K562 (cell line): ENCODE data around the gene VPS13D. TPM values are rescaled to one million over a fixed set of nuclear protein-coding genes. Genes with fewer than 3 reads are reported as not detected.

Source experiments
- E2F4 ChIP-seq: sonication (generic); formaldehyde crosslinking; IDR thresholded peaks from 2 replicates; pipeline ENCODE4 v1.8.0; 2022; ENCODE audit warnings: mild to moderate bottlenecking, low read depth, missing genetic modification reagents
- FOXA1 ChIP-seq: fragments of 450-650 bp; IDR thresholded peaks from 2 replicates; pipeline ENCODE4 v1.6.1; 2016; ENCODE audit warnings: mild to moderate bottlenecking, borderline replicate concordance
- HDAC6 ChIP-seq: IDR thresholded peaks from 2 replicates; pipeline ENCODE4 v1.6.1; 2012; ENCODE audit warnings: low read depth, mild to moderate bottlenecking, control low read depth, inconsistent platforms, low read length, moderate library complexity
- MBD2 ChIP-seq: sonication (generic); IDR thresholded peaks from 2 replicates; pipeline ENCODE4 v1.6.1; 2016; ENCODE audit warnings: low read depth, borderline replicate concordance
- NFRKB ChIP-seq: fragments of 450-650 bp; IDR thresholded peaks from 2 replicates; pipeline ENCODE4 v1.6.1; 2016; ENCODE audit warnings: low read depth
- TCF3 ChIP-seq: sonication (generic); formaldehyde crosslinking; IDR thresholded peaks from 2 replicates; pipeline ENCODE4 v1.4.0; 2020; ENCODE audit warnings: mild to moderate bottlenecking, missing genetic modification reagents
- TRIM24 ChIP-seq, 2 experiments: fragments of 450-650 bp; IDR thresholded peaks; 2 replicates each; pipeline ENCODE4 v1.6.1; 2016
- USF2 ChIP-seq: sonication (generic); formaldehyde crosslinking; IDR thresholded peaks from 2 replicates; pipeline ENCODE4 v1.5.0; 2020; ENCODE audit warnings: missing genetic modification reagents
- YBX1 ChIP-seq: fragments of 450-650 bp; IDR thresholded peaks from 2 replicates; pipeline ENCODE4 v1.7.1; 2016; ENCODE audit warnings: mild to moderate bottlenecking
- ZKSCAN8 ChIP-seq: fragments of 200-800 bp; sonication (Bioruptor generic); IDR thresholded peaks from 2 replicates; pipeline ENCODE4 v1.6.1; 2016; ENCODE audit warnings: missing genetic modification characterization, missing compliant biosample characterization
- ZNF197 ChIP-seq: fragments of 200-800 bp; sonication (Bioruptor generic); IDR thresholded peaks from 2 replicates; pipeline ENCODE4 v1.6.1; 2016; ENCODE audit warnings: low read depth, missing genetic modification characterization, missing compliant biosample characterization
- ZNF324 ChIP-seq: fragments of 250-450 bp; sonication (Bioruptor Pico); IDR thresholded peaks from 2 replicates; pipeline ENCODE4 v1.4.0; 2020; ENCODE audit warnings: mild to moderate bottlenecking
- ZNF347 ChIP-seq: fragments of 450-650 bp; formaldehyde crosslinking; IDR thresholded peaks from 2 replicates; pipeline ENCODE4 v1.4.0; 2020; ENCODE audit warnings: low read depth, mild to moderate bottlenecking, moderate library complexity
- ZNF384 ChIP-seq: IDR thresholded peaks from 2 replicates; pipeline ENCODE4 v1.6.1; 2012; ENCODE audit warnings: low read depth, low read length, improper control_type of control experiment
- ZNF644 ChIP-seq: fragments of 200-800 bp; sonication (Bioruptor generic); IDR thresholded peaks from 2 replicates; pipeline ENCODE4 v1.6.1; 2016; ENCODE audit warnings: low read depth, missing genetic modification characterization, missing compliant biosample characterization
- ZNF717 ChIP-seq: fragments of 250-450 bp; sonication (Bioruptor Pico); IDR thresholded peaks from 2 replicates; pipeline ENCODE4 v1.5.0; 2021
- polyA plus RNA-seq, 8 experiments: library from polyadenylated mRNA; depleted of rRNA in 4 of 8; stranded (reverse) in 5 of 8; unstranded in 3 of 8; fragments of >200 nt; fragmentation: Nextera tagmentation in 2 of 8; fragmentation: Illumina TruSeq in 1 of 8; extraction: Ambion mirVana in 2 of 8; extraction: Trizol in 1 of 8; gene quantifications; 2 replicates each; pipeline versions ENCODE4 v1.2.1 to v1.2.3, GENCODE V29; 2011 to 2014; ENCODE audit warnings: inconsistent platforms in 1 of 8, missing spikeins in 1 of 8
- total RNA-seq, 7 experiments: library from RNA; depleted of rRNA in 6 of 7; stranded (reverse); fragments of >200 nt in 6 of 7; fragmentation: Illumina TruSeq in 2 of 7; extraction: Trizol in 2 of 7; gene quantifications; 2 replicates each; pipeline versions ENCODE4 v1.2.1 to v1.2.3, GENCODE V29; 2011 to 2021; ENCODE audit warnings: low replicate concordance in 1 of 7
- TF ChIP-seq, protein P1 (sequence below): IDR thresholded peaks from 2 replicates; pipeline ENCODE4 v1.6.1; 2011; ENCODE audit warnings: borderline replicate concordance, low read depth, mild to moderate bottlenecking, moderate library complexity, low read length; ENCODE audit not compliant: insufficient read depth, poor library complexity, severe bottlenecking
- TF ChIP-seq, protein P2 (sequence below): fragments of 250-450 bp; sonication (Bioruptor Pico); IDR thresholded peaks from 2 replicates; pipeline ENCODE4 v1.5.0; 2021
- TF ChIP-seq, protein P3 (sequence below): fragments of 450-650 bp; conservative IDR thresholded peaks from 2 replicates; pipeline ENCODE4 v1.6.1; 2016; ENCODE audit warnings: missing genetic modification characterization, low read depth, mild to moderate bottlenecking, missing compliant biosample characterization, moderate library complexity
- TF ChIP-seq, protein P4 (sequence below), 2 experiments: fragments of 450-650 bp; IDR thresholded peaks; 2 replicates each; pipeline ENCODE4 v1.6.1; 2016

Gene VPS13D
- total and polyA plus RNA-seq, 9 of the 15 experiments (the other 6 are each of a cell fraction or from before 2014, with no cell fraction given), result 6.1 to 51.5 (median 38.5) TPM

- no peak for TF ChIP-seq ZNF644 (tag)
- no peak for TF ChIP-seq ZNF384
- TF ChIP-seq TCF3 (CRISPR knock-in tag), result peak; percentile 47
- no peak for TF ChIP-seq FOXA1
- TF ChIP-seq, protein P1, sequence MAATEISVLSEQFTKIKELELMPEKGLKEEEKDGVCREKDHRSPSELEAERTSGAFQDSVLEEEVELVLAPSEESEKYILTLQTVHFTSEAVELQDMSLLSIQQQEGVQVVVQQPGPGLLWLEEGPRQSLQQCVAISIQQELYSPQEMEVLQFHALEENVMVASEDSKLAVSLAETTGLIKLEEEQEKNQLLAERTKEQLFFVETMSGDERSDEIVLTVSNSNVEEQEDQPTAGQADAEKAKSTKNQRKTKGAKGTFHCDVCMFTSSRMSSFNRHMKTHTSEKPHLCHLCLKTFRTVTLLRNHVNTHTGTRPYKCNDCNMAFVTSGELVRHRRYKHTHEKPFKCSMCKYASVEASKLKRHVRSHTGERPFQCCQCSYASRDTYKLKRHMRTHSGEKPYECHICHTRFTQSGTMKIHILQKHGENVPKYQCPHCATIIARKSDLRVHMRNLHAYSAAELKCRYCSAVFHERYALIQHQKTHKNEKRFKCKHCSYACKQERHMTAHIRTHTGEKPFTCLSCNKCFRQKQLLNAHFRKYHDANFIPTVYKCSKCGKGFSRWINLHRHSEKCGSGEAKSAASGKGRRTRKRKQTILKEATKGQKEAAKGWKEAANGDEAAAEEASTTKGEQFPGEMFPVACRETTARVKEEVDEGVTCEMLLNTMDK, result no peak
- TF ChIP-seq, protein P2, sequence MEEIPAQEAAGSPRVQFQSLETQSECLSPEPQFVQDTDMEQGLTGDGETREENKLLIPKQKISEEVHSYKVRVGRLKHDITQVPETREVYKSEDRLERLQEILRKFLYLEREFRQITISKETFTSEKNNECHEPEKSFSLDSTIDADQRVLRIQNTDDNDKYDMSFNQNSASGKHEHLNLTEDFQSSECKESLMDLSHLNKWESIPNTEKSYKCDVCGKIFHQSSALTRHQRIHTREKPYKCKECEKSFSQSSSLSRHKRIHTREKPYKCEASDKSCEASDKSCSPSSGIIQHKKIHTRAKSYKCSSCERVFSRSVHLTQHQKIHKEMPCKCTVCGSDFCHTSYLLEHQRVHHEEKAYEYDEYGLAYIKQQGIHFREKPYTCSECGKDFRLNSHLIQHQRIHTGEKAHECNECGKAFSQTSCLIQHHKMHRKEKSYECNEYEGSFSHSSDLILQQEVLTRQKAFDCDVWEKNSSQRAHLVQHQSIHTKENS (CRISPR knock-in tag), result no peak
- no peak for TF ChIP-seq E2F4
- no peak for TF ChIP-seq ZNF197
- no peak; the same call in 1 of the 2 replicates for TF ChIP-seq MBD2
- 0 out of 4 replicates have a peak, but pooled peaks of 1 of the 2 experiments have one; percentile 41 for TF ChIP-seq TRIM24 (IDR thresholded peaks at IDR 0.05)
- no peak for TF ChIP-seq YBX1
- TF ChIP-seq HDAC6, result no peak
- TF ChIP-seq ZNF717 (CRISPR knock-in tag), result no peak
- TF ChIP-seq, protein P3, sequence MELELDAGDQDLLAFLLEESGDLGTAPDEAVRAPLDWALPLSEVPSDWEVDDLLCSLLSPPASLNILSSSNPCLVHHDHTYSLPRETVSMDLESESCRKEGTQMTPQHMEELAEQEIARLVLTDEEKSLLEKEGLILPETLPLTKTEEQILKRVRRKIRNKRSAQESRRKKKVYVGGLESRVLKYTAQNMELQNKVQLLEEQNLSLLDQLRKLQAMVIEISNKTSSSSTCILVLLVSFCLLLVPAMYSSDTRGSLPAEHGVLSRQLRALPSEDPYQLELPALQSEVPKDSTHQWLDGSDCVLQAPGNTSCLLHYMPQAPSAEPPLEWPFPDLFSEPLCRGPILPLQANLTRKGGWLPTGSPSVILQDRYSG (tag), result no peak; the same call in 1 of the 2 replicates
- TF ChIP-seq, protein P4, sequence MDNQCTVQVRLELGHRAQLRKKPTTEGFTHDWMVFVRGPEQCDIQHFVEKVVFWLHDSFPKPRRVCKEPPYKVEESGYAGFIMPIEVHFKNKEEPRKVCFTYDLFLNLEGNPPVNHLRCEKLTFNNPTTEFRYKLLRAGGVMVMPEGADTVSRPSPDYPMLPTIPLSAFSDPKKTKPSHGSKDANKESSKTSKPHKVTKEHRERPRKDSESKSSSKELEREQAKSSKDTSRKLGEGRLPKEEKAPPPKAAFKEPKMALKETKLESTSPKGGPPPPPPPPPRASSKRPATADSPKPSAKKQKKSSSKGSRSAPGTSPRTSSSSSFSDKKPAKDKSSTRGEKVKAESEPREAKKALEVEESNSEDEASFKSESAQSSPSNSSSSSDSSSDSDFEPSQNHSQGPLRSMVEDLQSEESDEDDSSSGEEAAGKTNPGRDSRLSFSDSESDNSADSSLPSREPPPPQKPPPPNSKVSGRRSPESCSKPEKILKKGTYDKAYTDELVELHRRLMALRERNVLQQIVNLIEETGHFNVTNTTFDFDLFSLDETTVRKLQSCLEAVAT (IDR thresholded peaks at IDR 0.05), result 0 out of 4 replicates have a peak, but pooled peaks of 1 of the 2 experiments have one; percentile 34
- TF ChIP-seq ZKSCAN8 (CRISPR knock-in tag), result no peak
- TF ChIP-seq NFRKB, result peak; percentile 50; the same call in 1 of the 2 replicates
- no peak for TF ChIP-seq ZNF347
- TF ChIP-seq ZNF324 (CRISPR knock-in tag), result no peak
- TF ChIP-seq USF2 (CRISPR knock-in tag), result no peak
These were observed 211.7 kb downstream of the VPS13D start (continued) for GRCh38 chr1:12441414-12442105.
